WI38 (cell line): ENCODE measurements around the gene ACSM3.

Experiments
- H3K4me3 ChIP-seq: 2 replicates; pipeline ENCODE4 v1.5.1; 2011; ENCODE audit warnings: low read depth, mild to moderate bottlenecking, control low read depth, low read length
- CTCF ChIP-seq: IDR thresholded peaks from 2 replicates; pipeline ENCODE4 v1.5.1; 2012; ENCODE audit warnings: low read depth, mild to moderate bottlenecking, control low read depth, low read length

The ACSM3 gene

GRCh38 chr16:20734782-20735181 lies 29.0 kb upstream of the ACSM3 start:
- H3K4me3 ChIP-seq: no peak overlapping the region
- no peak for TF ChIP-seq CTCF

- no peak for TF ChIP-seq CTCF
- no peak overlapping the region for H3K4me3 ChIP-seq
Observed at GRCh38 chr16:20735490-20735889, 28.3 kb upstream of the ACSM3 start.

GRCh38 chr16:20740007-20740883 lies 23.6 kb upstream of the ACSM3 start:
- H3K4me3 ChIP-seq: peak overlapping the region; percentile 98
- 0 out of 2 replicates have a peak, but pooled peaks have one; percentile 28 for TF ChIP-seq CTCF

- no peak for TF ChIP-seq CTCF
- H3K4me3 ChIP-seq: peak overlapping the region; percentile 98
Observed at GRCh38 chr16:20740901-20741521, 22.8 kb upstream of the ACSM3 start.

- peak within 1 kb of the TSS; percentile 98 for H3K4me3 ChIP-seq
- TF ChIP-seq CTCF: no peak
Observed at GRCh38 chr16:20741554-20742285, 22.1 kb upstream of the ACSM3 start, which contains the start of gene THUMPD1. TSS of gene THUMPD1 (minus strand) at chr16:20741818. CDS start at chr16:20741739, 79 bp downstream.

- H3K4me3 ChIP-seq: no peak overlapping the region
- no peak for TF ChIP-seq CTCF
Observed at GRCh38 chr16:20743591-20743990, 20.2 kb upstream of the ACSM3 start.
